Vagina (tissue), 2 donors: ENCODE data around the gene SLC2A6.

Experiments
- POLR2A ChIP-seq, 2 donors: fragments of 450-650 bp; IDR thresholded peaks; one replicate each; pipeline ENCODE4 v1.6.1; 2017; ENCODE audit warnings: antibody characterized with exemption in 2 of 2, mild to moderate bottlenecking in 2 of 2, moderate library complexity in 2 of 2
- POLR2AphosphoS5 ChIP-seq, 2 donors: sonication (generic); formaldehyde crosslinking; IDR thresholded peaks; one replicate each; pipeline ENCODE4 v1.9.0; 2017; ENCODE audit warnings: antibody characterized with exemption in 2 of 2, mild to moderate bottlenecking in 2 of 2, low read depth in 1 of 2; ENCODE audit not compliant: insufficient read depth in 1 of 2

- no peak for TF ChIP-seq POLR2A (IDR thresholded peaks at IDR 0.05)
- TF ChIP-seq POLR2AphosphoS5 (IDR thresholded peaks at IDR 0.05; ENCODE audit: insufficient read depth in 1 of 2, low read depth in 1 of 2): no peak
These were observed 15.9 kb upstream of the SLC2A6 start for GRCh38 chr9:133494636-133495326.
